Epidermal melanocyte (primary cell): ENCODE measurements around the gene ITPR1.
A peak's percentile ranks its signal among the peaks of the same experiment; 100 is the strongest.

Experiments used
- DNase-seq: peaks from one replicate; pipeline ENCODE4 v3.0.0; 2011; ENCODE audit warnings: low spot score; ENCODE audit not compliant: insufficient read length

Gene ITPR1

DNA sequence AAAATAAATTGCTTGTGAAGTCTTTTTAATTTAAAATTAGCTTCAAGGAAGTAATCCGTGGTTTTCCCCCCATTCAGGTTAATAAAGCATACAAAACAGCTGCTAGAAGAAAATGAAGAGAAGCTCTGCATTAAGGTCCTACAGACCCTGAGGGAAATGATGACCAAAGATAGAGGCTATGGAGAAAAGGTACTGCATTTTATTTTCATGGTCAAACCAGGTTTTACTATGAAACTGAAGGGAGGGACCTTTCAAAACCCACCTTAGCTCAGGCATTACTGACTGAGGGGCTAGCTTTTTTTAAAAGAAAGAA lies 218.5 kb downstream of the ITPR1 start:
- no peak for DNase-seq

DNA sequence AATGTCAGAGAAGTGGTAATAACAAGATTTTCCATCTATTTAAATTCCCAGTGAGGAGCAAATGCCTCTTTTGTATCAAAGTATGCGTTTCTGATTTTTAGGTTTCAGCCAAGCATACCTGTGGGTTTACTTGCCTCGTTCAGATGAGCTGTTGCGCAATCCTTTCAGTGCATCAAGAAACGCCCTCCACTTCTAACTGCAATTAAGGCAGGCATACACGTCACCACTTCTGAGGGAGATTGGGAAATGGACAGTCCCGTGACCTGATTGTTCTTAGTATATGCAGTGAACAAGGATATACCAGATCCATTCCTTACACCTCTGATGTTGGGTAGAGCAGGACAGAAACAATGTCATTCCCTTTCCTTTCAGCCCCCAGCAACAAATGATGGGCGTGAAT lies 219.0 kb downstream of the ITPR1 start:
- no peak for DNase-seq

DNA sequence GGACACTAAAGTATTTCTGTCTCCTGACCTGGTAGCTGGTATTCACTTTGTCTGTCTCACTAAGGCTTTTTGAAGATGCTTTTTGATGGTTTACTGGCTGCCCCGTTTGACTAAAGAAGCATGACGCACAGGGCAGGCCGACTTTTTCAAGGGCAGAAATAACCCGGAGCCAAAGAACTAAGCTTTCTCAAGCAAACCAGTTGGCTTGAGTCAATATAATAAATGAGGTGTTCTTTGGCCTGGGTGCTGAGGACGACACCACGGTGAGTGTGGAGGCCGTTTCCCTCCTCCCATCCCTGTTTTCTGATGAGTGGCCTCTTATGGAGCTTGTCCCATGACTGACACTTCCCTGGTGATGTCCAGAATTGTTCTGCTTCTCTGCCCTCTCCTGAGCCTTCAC lies 220.9 kb downstream of the ITPR1 start:
- no peak for DNase-seq

DNA sequence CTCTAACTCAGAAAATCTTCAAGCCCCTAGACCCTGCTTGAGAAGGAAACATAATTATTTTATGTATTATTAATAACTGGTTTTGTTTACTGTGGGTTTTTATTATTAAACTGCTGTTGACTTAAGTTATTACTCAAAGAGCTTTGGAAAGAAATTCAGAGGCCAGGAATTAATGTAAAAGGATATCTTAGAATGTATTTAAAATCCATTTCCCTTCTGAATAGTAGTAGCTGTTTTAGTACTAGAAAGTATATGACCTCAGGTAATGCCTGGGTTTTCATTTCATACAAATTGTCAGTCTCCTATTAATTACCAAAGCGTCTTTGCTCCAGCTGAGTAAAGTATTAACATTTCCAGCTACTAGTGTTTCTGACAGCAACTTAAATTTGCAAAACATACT lies 223.1 kb downstream of the ITPR1 start:
- no peak for DNase-seq

DNA sequence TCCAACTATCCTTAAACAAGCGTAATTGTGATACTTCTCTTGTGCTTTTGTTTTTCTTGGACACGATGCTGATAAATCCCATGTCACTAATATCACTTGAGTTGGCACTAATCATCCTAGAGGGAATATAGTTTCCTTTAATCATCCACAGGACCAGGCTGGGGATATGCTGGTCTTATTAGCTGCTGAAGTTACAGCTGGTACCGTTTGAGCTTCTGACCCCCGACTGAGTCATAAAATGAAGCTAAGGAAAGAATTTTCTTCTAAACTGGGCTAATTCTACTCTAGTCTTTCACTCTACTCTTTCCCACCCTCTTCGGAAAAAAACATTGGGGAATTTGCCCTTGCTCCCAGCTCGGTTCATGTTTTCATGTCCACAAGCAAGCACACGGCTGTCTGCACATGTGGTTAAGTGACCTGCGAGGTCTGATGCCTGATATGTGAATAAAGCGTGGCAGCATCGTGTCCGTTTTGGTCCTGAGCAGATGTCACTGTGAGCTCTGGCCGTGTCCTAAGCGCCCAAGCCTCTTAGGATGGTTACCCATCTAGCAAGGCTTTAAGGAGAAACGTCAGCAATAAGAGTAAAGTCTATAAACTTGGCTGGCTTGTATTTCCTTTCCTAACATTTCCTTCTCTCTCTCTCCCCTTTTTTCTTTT lies 223.7 kb downstream of the ITPR1 start:
- no peak for DNase-seq

DNA sequence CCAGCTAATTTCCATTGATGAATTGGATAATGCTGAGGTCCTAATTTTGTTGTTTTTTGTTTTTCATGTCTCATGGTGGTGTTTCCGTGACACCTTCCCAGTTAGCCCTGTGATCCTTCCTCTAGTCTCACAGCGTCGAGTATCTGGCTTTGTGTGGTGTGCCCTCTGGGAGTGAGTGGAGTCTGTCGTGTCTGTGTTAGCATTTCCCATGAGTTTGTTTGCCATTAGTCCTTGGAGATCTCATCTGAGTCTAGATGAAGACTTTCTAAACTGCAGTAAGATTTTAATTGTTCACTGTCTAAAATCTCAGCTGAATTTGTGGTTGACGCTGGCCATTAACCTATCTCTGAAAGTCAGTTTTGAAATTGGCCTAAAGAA lies 224.2 kb downstream of the ITPR1 start:
- DNase-seq, result no peak

DNA sequence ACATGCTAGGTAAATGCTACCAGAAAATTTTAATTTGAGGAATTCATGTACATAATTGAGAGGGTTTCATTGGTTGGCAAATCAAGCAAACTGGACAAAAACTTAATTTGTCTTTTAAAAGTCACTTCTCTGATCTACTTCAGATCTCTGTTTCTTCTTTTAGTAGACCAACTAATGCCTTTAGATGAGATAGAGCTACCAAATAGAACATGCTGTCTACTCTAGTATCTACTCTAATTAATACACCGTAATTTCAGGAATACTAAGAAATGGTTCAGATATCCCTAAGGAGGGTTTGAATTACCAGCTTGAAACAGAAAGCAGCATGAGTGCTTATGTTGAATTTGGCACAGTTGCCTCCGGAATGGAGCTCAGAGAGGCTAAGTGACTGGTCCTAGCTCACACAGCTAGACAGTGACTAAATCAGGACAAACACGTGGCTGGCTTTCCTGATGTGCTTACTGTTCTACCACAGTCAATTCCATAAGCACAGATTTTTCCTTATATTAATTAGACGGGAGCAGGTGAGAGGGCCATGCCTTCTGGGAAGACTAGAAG lies 225.1 kb downstream of the ITPR1 start:
- no peak for DNase-seq

DNA sequence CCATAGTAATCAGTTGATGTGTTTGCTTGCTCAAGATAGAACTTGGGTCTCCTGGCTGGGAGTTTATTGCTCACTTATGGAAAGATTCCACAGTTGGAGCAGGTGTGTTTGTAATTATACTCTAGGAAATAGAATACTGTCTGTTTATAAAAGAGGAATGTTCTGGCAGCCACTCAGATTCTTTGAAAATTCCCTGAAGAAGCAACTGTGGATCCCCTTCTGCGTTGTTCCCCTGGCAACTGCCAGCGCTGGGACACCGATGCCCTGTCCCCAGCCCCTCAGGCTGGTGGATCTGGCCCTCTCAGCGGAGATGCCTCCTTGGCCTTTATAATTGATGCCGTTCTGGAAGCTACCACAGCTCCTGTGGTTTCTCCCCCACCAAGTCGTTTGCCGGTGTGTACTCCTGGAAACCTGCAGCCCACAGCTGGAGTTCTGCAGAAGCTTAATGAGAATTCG lies 225.9 kb downstream of the ITPR1 start:
- no peak for DNase-seq

DNA sequence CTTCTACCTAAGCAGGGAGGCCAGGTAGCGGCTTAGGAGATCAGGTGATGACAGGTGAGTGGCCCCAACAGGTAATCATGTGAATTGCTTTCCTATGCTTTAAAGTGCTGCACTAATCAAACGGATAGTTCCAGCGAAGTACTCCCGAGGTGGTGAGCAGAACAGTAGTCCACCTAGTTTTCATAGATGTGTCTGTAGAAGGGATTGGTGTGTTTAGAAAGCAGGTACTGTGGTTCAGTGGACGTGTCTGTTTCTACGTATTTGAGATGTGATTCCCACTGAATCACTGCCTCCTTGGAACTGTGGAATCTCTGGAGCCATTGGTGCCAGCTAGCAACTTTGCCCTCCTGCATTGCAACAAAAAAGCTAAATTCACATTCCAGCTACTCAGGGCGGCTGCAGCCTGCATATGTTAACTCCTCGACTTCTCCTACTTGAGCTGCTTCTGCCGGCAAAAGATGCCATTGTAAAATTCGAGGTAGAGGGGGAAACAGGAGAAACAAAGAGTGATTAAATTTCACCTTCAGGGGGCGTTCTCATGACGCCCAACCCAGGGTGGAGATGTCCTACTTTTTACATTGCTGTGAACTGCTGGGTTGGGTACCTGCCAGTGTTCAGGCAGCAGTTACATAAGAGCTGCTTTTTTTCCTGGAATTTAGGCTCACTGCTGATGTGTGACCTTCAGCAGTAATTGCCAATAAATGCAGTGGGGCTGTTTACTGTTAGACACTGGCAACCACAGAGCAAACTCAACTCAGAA lies 227.3 kb downstream of the ITPR1 start:
- no peak for DNase-seq

DNA sequence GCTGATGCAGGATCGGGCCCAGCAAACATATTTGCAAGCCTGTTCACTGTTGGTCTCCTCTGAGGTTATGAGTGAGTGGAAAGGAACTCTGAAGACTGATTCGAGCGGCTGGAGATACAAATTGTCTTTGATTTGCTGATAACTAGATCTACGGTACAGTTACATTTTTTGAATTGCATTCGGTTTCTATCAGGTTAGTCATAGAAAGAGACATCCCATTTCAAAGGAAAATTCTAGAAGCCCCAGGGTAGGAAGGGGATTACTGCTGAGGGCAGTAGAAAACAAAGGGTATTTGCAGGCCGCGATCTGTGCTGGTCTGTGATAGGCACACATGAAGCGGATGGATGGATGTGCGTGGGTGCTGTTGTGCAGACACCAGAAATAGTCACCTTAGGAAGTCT lies 228.4 kb downstream of the ITPR1 start:
- DNase-seq, result no peak

DNA sequence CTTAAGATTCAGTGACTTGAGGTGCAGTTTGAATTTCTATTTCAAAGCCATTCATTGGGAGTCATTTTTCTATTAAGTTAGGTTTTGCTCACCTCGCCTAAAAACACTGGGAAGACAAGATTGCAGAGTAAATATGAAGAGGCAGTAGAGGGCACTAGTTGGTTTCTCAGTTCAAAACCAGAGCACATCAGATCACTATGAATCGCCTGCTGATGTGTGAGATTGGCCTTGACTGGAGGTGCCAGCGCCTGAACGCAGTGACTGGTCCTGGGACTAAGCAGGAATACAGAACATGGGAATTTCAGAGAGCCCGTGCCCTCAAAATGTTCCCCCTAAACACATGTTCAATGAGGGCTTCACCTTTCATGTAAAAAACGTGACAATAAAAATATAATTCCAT lies 229.0 kb downstream of the ITPR1 start:
- DNase-seq, result peak; percentile 49

DNA sequence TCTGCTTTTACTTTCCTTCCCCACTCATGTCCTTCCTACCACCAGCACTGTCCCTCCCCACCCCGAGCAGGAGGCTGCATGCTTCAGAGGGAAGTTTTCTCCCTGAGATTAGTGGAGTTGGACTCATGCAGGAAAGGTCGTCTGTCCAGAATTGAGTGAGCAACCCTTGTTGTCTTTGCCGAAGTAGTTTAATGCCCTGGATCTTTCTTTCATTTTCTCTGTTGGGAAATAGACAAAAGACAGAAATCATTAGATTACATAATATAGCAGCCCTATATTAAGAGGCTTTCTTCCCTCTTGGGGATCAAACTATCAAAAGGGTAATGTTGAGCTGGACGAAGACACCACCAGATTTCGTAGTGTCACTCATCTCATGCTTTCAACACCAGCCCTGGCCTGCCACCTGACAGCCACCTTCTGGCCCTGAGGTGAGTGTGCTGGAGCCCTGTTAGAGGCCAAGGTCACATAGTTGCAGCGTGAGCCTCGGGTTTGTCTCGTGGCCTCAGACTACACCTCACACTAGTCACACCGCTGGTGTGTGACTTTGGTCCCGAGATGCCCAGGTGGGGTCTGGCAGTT lies 231.0 kb downstream of the ITPR1 start:
- no peak for DNase-seq

DNA sequence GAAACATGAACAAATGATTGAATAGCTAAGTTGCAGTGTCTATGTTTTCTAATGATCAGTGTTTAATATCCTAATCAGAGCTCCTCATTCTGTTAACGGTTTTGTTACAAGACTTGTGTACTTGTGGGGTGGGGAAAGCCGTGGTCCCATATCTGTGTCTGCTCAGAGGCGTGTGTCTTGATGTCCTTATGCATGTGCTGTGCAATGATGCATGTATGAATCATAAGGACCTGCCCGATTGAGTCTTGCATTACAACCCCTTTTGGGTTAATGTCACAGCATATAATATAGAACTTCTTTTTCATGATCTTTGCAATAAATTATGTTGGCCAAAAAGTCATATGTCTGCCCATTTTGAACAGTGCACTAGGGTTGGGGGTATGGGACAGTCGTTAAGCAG lies 233.4 kb downstream of the ITPR1 start:
- no peak for DNase-seq

DNA sequence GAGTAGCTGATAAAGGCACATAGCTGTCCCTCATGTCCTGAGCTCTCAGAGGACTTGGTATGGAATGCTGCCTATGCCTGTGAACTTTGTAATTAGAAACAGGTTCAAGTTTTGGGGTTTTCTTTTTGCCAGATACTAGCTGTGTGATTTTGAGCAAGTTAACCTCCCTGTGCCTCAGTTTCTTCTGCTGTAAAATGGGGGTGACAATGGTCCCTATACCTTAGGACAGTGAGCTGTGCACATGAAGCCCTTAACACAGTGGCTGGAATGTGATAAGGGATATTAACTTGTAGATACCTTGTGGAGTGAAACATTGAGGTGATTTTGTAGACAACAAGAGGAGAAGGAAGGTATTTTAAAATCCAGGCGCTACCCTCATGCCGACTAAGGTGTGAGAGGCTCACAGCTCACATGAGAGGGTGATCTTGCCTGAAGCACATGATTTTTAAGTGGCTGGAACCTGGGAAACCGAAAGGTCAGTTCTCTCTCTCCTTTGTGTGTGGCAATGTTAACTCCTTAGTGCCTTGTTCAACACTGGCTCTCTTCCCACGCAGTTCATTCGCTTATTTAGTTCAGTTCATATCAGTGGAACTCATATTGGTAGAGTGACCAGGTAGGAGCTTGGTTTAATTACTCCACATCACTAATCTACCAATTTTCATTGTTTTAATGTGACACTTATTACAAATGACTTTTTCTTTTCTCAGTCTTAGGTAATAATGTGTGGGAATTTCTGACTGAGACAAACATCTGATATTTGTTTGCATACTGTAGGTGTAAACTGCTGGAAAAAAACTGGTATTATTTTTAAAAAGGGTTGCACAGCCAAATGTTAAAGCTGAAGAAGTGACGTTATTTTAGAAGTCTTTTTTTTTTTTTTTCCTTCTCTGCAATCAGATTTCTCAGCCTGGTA lies 236.2 kb downstream of the ITPR1 start:
- no peak for DNase-seq

DNA sequence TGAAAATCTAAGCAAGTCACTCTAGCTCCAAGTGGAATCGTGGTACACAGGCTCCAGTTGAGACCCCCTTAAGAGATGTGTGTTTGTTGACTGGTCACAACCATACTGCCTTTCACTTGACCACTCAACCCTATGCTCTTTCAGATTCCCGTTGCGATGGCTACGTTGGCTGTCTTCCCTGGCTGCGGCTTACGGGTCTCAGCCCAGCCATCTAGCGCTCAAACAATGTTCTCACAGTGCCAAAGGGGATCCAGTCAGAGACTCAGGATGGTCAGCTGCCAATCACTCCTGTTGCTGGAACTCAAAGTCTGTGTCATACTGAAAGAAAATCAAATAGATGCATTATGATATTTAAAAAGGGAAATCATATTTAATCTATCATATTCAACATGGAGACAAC lies 237.6 kb downstream of the ITPR1 start:
- DNase-seq, result no peak

DNA sequence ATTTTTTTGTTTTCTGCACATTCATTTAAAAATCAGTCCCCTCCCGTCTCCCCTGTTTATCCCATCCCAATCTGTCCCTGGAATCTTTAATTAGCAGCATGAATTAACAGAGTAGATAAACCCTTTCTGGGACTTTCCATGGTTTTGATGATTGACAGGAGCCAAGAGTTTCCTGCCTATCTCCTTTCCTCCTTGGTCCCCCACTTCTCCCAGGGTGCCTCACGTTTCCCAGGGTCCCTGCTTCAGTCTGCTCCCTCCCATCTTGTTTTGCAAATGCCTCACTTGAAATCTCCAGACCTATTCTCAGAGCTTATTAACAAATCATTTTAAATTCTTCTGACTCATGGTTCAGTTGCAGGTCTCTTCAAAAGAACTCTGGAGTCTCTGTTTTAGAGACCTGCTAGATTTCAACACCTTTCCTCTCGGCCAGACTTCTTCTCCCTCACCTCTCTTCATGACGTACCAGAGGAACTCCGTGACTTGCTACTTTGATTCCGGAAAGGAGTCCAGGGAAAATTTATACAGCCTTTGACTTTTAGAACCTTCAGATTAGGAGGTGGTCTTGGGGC lies 238.5 kb downstream of the ITPR1 start:
- DNase-seq, result no peak

DNA sequence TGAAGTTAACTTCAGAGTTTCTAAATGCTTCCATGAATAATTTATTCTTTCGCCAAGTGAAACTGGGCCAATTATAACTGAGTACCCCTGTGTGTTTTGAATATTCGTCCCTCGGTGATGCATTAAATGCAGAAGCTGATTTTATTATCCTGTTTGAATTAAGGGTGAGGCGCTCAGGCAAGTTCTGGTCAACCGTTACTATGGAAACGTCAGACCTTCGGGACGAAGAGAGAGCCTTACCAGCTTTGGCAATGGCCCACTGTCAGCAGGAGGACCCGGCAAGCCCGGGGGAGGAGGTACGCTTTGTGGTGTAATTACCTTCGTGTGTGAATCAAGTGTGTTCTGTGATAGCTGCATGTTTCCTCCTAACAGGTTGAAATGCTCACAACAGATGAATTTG lies 239.8 kb downstream of the ITPR1 start:
- DNase-seq, result no peak

DNA sequence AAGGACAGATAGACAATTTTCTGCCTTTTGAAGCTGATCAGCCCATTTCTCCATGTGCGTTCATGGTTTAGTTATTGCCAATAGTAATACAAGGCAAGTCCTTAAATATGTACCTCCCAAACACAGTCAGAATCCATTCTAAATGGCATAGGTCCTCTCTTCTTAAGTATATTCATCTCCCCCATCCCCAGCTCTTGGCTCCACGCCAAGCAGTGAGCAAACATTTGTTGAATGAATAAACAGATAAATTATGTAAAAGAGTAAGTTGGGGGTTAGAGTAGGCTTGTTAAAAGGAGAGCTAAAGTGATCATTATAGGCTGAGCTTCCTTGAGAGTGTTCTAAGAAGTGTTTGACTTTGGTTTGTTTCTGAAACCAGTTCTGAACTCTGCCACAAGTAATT lies 241.3 kb downstream of the ITPR1 start:
- DNase-seq, result no peak

DNA sequence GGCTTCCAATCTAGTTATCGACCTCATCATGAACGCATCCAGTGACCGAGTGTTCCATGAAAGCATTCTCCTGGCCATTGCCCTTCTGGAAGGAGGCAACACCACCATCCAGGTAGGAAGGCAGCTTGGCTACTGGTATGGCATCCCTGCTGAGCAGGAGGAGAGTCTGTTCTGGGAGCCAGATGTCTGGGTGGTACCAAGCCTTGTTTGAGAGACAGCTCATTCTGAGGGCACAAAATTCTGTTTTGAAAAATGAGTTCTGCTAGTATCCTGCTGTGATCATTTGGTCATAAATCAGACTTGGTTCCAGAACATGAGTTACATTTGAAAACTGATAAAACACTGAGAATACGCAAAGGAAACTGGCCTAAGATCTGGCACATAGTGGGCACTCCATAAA lies 242.1 kb downstream of the ITPR1 start:
- no peak for DNase-seq

DNA sequence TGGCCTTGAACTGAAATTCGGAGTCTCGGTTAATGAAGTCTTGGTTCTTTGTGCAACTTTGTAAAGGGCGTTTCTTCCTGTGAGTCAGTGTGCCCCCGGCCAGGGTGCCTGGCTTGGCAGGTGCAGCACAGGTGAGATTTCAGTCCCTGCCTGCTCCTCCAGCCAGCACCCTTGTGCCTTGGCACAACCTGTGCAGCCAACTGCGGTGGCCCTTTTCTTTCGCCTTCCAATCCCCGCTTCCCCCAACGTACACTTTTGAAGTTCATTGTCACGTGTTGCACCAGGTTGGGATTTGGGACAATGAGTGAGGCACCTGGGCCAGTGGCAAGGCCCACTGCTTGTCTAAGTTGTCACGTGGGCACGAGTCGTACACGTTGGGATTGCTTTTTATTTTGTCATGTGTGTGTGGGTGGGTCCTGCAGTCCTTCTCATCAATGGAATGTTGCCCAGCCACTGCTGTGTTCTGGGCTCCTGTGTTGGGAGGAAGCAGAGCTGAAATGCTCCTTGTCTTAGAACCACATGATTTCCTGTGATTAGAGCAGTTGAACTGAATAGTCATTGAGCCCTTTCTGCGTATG lies 243.2 kb downstream of the ITPR1 start:
- no peak for DNase-seq

DNA sequence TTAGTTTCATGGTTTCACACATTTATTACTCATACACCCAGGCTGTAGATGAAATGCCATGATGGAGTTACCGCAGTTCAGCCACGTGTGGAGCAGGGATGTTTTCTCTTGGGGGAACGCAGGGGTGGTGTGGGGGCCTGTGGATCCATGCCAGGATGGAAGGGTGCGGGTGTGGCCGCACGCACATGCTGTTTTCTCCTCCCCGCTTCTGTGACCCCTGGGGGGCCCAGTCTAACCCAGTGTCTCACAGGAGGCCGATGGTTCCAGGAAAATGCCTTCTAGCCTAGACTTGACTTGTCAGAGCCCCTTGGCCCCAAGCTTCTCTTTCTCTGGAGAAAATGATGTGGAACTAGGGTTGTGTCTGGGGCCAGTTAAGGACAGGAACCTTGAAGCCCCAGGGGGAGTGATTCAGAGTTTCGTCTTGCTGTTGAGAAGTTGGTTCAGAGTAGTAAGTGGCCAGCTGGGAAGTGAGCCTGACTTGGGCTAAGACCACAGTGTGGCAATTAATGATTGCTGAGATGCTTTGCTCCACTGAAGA lies 245.7 kb downstream of the ITPR1 start:
- no peak for DNase-seq
